MM.1S (cell line): ENCODE measurements around the gene SPTBN1.
A peak's percentile ranks its signal among the peaks of the same experiment; 100 is the strongest.

Experiments
- DNase-seq: peaks from one replicate; pipeline ENCODE4 v3.0.0-alpha.2; 2015
- H2AFZ ChIP-seq: fragments of 300-600 bp; sonication (generic); 2 replicates; pipeline ENCODE4 v1.6.0; 2016; ENCODE audit warnings: antibody characterized with exemption, low read length
- H3F3A ChIP-seq: fragments of 300-600 bp; sonication (generic); 2 replicates; pipeline ENCODE4 v1.6.1; 2016; ENCODE audit warnings: mild to moderate bottlenecking, antibody characterized with exemption, low read length, moderate library complexity, mixed read lengths; ENCODE audit not compliant: insufficient read depth
- H3K27ac ChIP-seq: fragments of 300-600 bp; sonication (generic); 2 replicates; pipeline ENCODE4 v1.5.1; 2016; ENCODE audit warnings: mild to moderate bottlenecking, low read length
- H3K27me3 ChIP-seq: fragments of 300-600 bp; sonication (generic); replicated peaks from 2 replicates; pipeline ENCODE4 v1.6.0; 2016; ENCODE audit warnings: low read length; ENCODE audit not compliant: insufficient read depth
- H3K36me3 ChIP-seq: fragments of 300-600 bp; sonication (generic); replicated peaks from 2 replicates; pipeline ENCODE4 v1.6.1; 2016; ENCODE audit warnings: mild to moderate bottlenecking, low read length, mixed read lengths; ENCODE audit not compliant: insufficient read depth
- H3K4me1 ChIP-seq: fragments of 300-600 bp; sonication (generic); 2 replicates; pipeline ENCODE4 v1.6.1; 2016; ENCODE audit warnings: low read length, mixed read lengths
- H3K4me2 ChIP-seq: fragments of 300-600 bp; sonication (generic); 2 replicates; pipeline ENCODE4 v1.6.0; 2016; ENCODE audit warnings: low read depth, low read length
- H3K4me3 ChIP-seq: fragments of 300-600 bp; sonication (generic); 2 replicates; pipeline ENCODE4 v1.5.1; 2016; ENCODE audit warnings: low read length, mixed read lengths
- H3K79me2 ChIP-seq: fragments of 300-600 bp; sonication (generic); 2 replicates; pipeline ENCODE4 v1.6.1; 2016; ENCODE audit warnings: mixed run types, low read length, mixed read lengths
- H3K9ac ChIP-seq: fragments of 300-600 bp; sonication (generic); 2 replicates; pipeline ENCODE4 v1.6.1; 2016; ENCODE audit warnings: low read length, mixed read lengths
- H3K9me2 ChIP-seq: fragments of 300-600 bp; sonication (generic); replicated peaks from 2 replicates; pipeline ENCODE4 v1.6.1; 2016; ENCODE audit warnings: mild to moderate bottlenecking, low read length, mixed read lengths; ENCODE audit not compliant: insufficient read depth
- H3K9me3 ChIP-seq: fragments of 300-600 bp; sonication (generic); replicated peaks from 2 replicates; pipeline ENCODE4 v1.6.1; 2016; ENCODE audit warnings: mild to moderate bottlenecking, low read length, mixed read lengths; ENCODE audit not compliant: insufficient read depth
- H4K20me1 ChIP-seq: fragments of 300-600 bp; sonication (generic); 2 replicates; pipeline ENCODE4 v1.6.1; 2016; ENCODE audit warnings: mild to moderate bottlenecking, low read length, moderate library complexity, mixed read lengths; ENCODE audit not compliant: insufficient read depth
- EZH2 ChIP-seq: fragments of 300-600 bp; sonication (generic); optimal IDR thresholded peaks from 2 replicates; pipeline ENCODE3; 2017; ENCODE audit warnings: low read depth, mild to moderate bottlenecking, antibody characterized with exemption, low read length, mixed read lengths
- EZH2phosphoT487 ChIP-seq: fragments of 300-600 bp; sonication (generic); IDR thresholded peaks from 2 replicates; pipeline ENCODE4 v1.6.1; 2018; ENCODE audit warnings: antibody characterized with exemption, low read length
- TF ChIP-seq, protein P1 (sequence below): fragments of 300-600 bp; sonication (generic); IDR thresholded peaks from 2 replicates; pipeline ENCODE4 v1.5.1; 2016; ENCODE audit warnings: antibody characterized with exemption, low read length, mixed read lengths

SPTBN1 gene

DNA sequence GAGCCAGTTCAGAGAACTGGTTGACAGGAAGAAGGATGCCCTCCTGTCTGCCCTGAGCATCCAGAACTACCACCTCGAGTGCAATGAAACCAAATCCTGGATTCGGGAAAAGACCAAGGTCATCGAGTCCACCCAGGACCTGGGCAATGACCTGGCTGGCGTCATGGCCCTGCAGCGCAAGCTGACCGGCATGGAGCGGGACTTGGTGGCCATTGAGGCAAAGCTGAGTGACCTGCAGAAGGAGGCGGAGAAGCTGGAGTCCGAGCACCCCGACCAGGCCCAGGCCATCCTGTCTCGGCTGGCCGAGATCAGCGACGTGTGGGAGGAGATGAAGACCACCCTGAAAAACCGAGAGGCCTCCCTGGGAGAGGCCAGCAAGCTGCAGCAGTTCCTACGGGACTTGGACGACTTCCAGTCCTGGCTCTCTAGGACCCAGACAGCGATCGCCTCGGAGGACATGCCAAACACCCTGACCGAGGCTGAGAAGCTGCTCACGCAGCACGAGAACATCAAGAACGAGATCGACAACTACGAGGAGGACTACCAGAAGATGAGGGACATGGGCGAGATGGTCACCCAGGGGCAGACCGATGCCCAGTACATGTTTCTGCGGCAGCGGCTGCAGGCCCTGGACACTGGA, 174.9 kb downstream of the SPTBN1 start:
- Histone ChIP-seq H3K9me2 (no peaks in the 10 kb centered on the region), H3K9me3 (no peaks in the 10 kb centered on the region), H2AFZ (no peak overlapping the region), H3K4me2 (no peak overlapping the region), H3K79me2 (peaks cover 79% of the 10 kb centered on the region), H3F3A (peaks cover 37% of the 10 kb centered on the region), H3K27ac (no peak overlapping the region), H3K36me3 (peaks cover 33% of the 10 kb centered on the region; the same call in 1 of the 2 replicates), H3K4me1 (peaks cover 48% of the 10 kb centered on the region), H3K4me3 (no peak overlapping the region), H3K27me3 (no peaks in the 10 kb centered on the region), H3K9ac (no peak overlapping the region), H4K20me1 (no peaks in the 10 kb centered on the region)
- no peak for DNase-seq
- TF ChIP-seq EZH2 (no peak), EZH2phosphoT487 (no peak)
- TF ChIP-seq, protein P1, sequence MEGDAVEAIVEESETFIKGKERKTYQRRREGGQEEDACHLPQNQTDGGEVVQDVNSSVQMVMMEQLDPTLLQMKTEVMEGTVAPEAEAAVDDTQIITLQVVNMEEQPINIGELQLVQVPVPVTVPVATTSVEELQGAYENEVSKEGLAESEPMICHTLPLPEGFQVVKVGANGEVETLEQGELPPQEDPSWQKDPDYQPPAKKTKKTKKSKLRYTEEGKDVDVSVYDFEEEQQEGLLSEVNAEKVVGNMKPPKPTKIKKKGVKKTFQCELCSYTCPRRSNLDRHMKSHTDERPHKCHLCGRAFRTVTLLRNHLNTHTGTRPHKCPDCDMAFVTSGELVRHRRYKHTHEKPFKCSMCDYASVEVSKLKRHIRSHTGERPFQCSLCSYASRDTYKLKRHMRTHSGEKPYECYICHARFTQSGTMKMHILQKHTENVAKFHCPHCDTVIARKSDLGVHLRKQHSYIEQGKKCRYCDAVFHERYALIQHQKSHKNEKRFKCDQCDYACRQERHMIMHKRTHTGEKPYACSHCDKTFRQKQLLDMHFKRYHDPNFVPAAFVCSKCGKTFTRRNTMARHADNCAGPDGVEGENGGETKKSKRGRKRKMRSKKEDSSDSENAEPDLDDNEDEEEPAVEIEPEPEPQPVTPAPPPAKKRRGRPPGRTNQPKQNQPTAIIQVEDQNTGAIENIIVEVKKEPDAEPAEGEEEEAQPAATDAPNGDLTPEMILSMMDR: no peak

DNA sequence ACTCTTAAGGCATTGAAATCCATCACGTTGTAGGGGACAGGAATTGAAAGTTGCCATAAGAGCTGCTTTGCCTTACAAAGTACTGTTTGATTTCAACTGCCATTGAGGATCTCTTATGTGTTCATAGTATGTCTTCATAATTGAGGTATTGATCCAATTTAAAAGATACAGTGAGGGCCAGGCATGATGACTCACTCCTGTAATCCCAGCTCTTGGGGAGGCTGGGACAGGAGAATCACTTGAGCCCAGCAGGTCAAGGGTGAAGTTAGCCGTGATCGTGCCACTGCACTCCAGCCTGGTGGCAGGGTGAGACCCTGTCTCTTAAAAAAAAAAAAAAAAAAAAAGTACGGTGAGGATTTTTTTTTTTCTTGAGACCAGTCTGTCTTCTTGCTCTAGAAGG, 175.6 kb downstream of the SPTBN1 start:
- H3K4me2 ChIP-seq: no peak overlapping the region
- H3K4me1 ChIP-seq: peaks cover 54% of the 10 kb centered on the region
- H3K27ac ChIP-seq: peak overlapping the region; percentile 91; the same call in 1 of the 2 replicates
- no peak for TF ChIP-seq EZH2phosphoT487
- TF ChIP-seq, protein P1: no peak
- no peak for TF ChIP-seq EZH2
- H3K9me3 ChIP-seq: no peaks in the 10 kb centered on the region
- no peak for DNase-seq
- H3K79me2 ChIP-seq: peaks cover 79% of the 10 kb centered on the region
- no peaks in the 10 kb centered on the region for H3K9me2 ChIP-seq
- H3F3A ChIP-seq: peaks cover 37% of the 10 kb centered on the region
- H3K9ac ChIP-seq: no peak overlapping the region
- H3K4me3 ChIP-seq: no peak overlapping the region
- peaks cover 29% of the 10 kb centered on the region; the same call in 1 of the 2 replicates for H3K36me3 ChIP-seq
- H2AFZ ChIP-seq: no peak overlapping the region
- no peaks in the 10 kb centered on the region for H3K27me3 ChIP-seq
- H4K20me1 ChIP-seq: no peaks in the 10 kb centered on the region

DNA sequence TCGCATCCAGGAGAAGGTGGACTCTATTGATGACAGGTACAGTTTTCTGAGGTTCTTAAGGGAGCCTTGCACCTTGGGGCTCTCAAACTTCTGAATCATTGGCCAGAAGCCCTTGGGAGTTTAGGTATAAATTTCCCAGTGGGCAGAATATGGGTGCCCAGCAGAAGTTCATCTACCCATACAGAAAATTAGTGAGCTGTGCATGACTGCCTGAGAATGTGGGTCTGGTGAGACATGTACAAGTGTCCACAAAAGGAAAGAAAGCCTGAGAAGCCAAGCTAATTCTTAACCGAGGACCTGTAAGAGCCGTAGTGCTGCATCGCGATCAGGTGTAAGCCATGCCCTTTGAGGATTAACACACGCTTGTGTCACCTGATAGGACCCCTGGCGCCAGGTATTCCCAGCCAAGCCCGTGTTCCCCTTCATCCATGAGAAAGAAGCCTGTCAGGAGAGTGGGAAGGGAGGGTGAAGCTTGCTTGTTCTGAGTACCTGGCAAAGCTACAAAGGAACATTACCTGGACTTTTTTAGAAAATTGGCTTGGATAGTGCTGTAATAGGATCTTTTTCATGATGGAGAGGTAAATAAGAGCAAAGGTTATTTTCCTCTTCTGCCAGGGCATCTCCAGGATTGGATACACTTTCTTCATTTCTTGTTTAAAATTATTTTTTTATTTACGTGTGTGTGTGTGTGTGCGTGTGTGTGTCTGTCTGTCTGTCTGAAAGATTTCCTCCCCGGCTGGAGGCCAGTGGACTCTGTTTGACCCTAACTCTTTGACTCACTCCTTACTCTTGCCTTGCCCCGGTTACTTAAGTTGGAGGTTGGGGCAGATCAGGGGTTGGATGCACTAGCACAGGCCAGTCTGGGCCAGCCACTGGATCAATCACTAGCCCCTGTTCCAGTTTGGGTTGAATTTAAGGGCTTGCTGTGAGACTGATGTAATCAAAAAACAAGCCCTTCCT, 176.9 kb downstream of the SPTBN1 start:
- no peak for DNase-seq
- peaks cover 36% of the 10 kb centered on the region for H3K36me3 ChIP-seq
- no peaks in the 10 kb centered on the region for H4K20me1 ChIP-seq
- no peak overlapping the region for H2AFZ ChIP-seq
- H3K4me3 ChIP-seq: peak overlapping the region; percentile 26; the same call in 1 of the 2 replicates
- H3K9ac ChIP-seq: peak overlapping the region; percentile 45; the same call in 1 of the 2 replicates
- no peaks in the 10 kb centered on the region for H3K27me3 ChIP-seq
- H3K9me2 ChIP-seq: no peaks in the 10 kb centered on the region
- peak overlapping the region; percentile 91 for H3K27ac ChIP-seq
- H3K4me1 ChIP-seq: peaks cover 66% of the 10 kb centered on the region
- peaks cover 41% of the 10 kb centered on the region for H3F3A ChIP-seq
- no peaks in the 10 kb centered on the region for H3K9me3 ChIP-seq
- H3K4me2 ChIP-seq: peak overlapping the region; percentile 80
- TF ChIP-seq, protein P1: no peak
- H3K79me2 ChIP-seq: peaks cover 82% of the 10 kb centered on the region
